Measurements from ENCODE around the gene C10orf62. TPM values are rescaled to one million over a fixed set of nuclear protein-coding genes. Genes with fewer than 3 reads are reported as not detected.

The C10orf62 gene
- total RNA-seq, 1 donor from 2014 or later: not detected

- intact Hi-C loops (cut with micrococcal nuclease): no loop called here
These were observed 4.6 kb upstream of the C10orf62 start for GRCh38 chr10:97584798-97585438.

GRCh38 chr10:97585439-97585811, 4.1 kb upstream of the C10orf62 start:
- intact Hi-C loops (cut with micrococcal nuclease): no loop called here

- intact Hi-C loops (cut with micrococcal nuclease): no loop called here
These were observed 2.3 kb upstream of the C10orf62 start for GRCh38 chr10:97587183-97587582.

DNA sequence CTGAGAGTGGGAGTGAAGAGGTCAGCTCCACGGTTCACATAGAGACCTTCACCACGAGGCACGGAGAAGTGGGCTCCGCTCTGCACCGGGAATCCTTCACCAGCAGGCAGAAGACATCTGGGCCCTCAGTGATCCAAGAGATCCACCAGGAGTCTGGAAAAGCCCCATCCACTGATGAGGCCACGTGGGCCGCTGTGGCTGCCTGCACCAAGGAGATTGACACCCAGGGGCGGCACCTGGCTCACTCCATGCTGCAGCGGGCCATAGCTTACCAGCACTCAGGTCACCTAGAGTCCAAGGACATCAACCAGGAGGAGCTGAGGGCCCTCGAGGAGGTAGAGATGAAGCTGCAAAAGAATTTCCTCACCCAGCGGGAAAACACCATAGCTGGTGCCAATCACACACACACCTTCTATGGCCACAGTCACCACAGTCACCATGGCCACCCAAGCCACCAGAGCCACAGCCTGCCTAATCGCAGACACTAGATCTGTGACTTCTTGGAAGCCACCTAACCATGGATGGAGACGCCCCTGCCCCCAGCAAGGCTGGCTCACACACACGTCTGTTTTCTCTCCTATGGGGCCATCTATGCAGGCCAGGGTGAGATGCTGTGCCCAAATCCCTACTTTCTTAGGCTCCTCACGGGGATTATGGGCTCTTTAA, 694 bp downstream of the C10orf62 start:
- intact Hi-C loops (cut with micrococcal nuclease): no loop called here

DNA sequence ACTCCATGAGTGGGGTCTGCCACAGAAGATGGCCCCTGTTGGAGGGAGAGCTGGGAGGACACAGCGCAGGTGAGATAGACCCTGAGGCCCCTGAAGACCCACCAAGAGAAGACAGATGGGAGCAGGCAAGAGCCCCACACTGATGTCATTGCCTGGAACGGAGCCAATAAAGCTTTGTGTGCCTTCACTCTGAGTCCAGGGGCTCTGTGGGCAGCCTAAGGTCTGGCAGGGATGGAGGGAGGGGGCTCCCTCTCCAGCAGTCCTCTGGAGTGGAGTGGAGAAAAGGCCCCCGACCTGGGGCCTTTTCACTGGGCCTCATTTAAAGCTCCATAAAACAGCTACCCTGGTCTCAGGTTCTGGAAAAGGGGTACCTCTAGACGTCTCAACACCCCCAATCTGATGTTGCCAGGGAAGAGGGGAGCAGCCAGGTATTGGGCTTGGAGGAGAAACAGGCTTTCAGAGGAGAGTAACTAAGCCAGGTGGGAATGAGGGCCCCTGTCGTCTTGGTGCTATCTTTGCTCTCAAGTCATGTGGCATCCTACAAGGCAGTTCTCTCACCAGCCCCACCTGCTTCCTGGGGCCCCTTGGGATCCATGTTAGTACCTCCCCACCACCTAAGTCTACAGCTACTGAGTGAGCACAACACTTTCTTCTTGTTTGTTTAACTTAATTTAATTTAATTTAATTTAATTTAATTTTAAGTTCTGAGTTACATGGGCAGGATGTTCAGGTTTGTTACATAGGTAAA, 1.4 kb downstream of the C10orf62 start:
- intact Hi-C loops (cut with micrococcal nuclease): no loop called here

GRCh38 chr10:97593421-97593820, 3.9 kb downstream of the C10orf62 start:
- intact Hi-C loops (cut with micrococcal nuclease): no loop called here

DNA sequence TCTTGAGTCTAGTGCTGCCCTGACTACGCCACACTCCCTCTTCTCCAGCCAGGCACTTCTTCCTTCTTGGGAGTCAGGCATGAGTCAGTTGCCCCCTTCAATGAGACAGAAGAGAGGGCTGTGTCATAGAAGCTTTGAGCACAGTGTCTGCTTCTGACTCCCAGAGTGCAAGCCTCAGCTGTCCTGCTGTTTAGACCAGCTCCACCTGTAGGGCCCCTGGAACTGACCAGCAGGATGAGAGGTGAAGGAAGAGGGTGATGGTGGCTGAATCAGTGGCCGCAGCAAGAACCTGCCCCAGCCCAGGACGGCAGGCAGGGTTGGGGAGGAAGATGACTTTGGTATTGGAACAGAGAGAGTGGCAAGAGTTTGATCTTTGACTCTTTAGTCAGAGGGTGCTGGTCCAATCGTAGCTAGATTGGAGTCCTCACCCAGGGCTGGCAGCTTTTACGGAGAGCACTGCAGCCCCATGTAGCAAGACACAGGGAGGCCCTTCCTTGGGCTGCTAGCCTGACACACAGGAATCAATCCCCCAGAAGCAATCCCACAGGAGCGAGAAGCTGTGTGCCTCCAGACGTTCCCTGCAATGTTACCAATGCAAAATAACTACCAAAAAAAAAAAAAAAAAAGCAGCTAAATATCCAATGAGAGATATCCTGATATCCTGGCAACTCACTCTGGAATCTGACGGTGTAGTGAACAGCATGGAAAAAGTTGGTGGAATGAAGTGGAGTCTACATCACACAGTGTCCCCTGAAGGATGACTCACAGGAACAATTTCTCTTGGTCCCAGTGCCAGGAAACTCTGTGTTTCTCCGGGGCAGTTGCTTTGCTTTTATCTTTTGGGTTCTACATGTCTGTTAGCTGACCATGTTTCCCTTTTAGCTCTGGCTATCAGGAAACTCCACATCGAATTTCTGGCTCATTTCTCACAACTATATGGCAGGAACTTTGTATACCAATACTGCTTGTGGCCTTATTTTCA, 6.9 kb downstream of the C10orf62 start:
- intact Hi-C loops (cut with micrococcal nuclease): no loop called here

- intact Hi-C loops (cut with micrococcal nuclease): no loop called here
These were observed 8.3 kb downstream of the C10orf62 start for GRCh38 chr10:97597778-97598177.

GRCh38 chr10:97598407-97599271, 9.1 kb downstream of the C10orf62 start:
- intact Hi-C loops (cut with micrococcal nuclease): no loop called here

DNA sequence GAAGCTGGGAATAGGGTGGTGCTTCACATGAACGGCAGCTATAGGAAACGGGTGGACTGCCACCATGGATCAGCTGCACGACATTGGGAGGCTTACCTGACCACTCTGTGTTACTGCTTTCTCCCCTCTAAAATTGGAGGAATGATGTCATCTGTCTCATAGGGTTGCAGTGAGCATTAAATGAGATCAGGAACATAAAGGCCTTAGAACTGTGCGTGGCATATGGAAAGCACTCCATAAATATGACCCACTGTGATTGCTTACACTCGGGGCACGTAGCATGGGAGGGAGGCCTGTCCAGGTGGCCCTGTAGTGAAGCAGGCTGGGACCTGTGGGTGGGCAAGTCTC, 9.7 kb downstream of the C10orf62 start:
- intact Hi-C loops (cut with micrococcal nuclease): no loop called here

- intact Hi-C loops (cut with micrococcal nuclease): no loop called here
These were observed 11.1 kb downstream of the C10orf62 start for GRCh38 chr10:97600616-97601015.

DNA sequence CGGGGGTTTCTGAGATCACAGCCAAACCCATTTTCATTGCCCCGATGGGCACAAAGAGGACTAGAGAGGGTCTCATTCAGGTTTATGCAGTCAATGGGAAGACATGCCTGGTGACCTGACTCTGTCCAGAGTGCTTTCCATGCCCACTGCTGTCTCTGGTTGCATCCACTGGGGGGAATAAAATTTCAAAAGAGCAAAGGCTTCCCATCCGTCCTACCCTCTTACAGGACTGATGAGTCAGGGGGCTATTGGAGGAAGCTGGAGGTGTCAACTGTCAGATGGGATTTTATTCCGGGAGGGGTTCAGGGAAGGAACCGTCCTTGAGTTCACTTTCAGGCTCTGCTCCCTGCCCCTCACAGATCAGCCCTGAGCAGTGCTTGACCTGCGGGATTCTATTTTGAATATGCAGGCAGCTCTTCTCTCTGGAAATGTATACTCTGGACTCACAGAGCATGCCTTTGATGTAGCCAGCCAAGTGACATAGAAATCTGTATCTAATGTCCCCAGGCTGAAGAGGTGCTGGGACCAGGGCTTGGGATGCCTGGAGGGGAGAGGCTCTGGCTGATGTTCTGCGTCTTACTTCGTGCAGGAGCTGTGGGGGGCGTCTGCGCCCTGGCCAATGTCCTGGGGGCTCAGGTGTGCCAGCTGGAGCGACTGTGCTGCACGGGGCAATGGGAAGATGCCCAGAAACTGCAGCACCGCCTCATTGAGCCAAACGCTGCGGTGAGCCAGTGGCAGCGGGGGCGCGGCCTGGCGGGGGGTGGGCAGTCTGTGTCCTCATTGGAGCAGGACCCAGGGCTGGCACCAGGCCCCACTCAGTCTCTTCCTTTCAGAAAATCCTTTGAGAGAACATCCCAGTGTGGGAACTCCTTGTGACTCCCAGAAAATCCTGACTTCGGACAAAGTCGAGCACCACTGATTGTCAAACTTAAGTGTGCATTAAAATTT, 12.0 kb downstream of the C10orf62 start:
- intact Hi-C loops (cut with micrococcal nuclease): no loop called here

DNA sequence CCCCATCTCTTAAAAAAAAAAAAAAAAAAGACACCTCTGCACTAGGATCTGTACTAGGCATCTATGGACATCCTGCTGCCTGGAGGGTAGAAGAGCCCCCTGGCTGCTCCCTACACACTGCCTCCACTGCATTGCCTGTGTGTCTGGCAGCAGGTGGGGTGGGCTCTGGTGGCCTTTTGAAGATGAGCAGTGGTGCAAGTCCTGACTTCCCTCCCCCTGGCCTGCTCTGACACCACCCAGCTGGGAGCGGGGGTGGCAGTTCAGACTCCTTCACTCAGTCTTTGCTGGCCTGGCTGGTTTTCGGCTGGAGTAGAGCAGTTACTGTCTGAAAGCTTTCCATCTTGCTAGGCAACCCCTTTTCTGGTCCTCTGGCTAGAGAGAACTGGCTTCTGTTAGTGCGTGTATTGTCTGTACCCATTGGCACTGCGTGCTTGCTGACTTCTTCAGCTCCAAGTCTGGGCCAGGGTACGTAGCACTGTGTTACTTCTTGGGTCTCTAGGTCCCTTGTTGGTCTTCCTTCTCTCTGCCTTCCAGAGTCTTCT, 17.6 kb downstream of the C10orf62 start:
- intact Hi-C loops (cut with micrococcal nuclease): no loop called here

GRCh38 chr10:97608991-97609561, 19.6 kb downstream of the C10orf62 start:
- intact Hi-C loops (cut with micrococcal nuclease): no loop called here

DNA sequence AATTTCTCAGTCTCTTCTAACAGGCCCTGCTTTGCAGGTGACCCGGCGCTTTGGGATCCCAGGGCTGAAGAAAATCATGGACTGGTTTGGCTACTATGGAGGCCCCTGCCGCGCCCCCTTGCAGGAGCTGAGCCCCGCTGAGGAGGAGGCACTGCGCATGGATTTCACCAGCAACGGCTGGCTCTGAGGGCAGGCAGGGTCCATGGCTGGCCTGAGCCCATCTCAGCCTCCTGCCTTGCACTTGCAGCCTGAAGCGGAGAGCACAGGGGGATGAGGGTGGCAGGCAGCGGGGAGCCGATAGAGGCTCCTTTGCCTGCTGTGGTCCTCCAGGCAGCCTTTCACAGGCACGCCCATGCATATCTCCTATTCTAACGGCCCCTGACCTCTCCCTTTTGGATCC, 22.0 kb downstream of the C10orf62 start:
- intact Hi-C loops (cut with micrococcal nuclease): no loop called here

DNA sequence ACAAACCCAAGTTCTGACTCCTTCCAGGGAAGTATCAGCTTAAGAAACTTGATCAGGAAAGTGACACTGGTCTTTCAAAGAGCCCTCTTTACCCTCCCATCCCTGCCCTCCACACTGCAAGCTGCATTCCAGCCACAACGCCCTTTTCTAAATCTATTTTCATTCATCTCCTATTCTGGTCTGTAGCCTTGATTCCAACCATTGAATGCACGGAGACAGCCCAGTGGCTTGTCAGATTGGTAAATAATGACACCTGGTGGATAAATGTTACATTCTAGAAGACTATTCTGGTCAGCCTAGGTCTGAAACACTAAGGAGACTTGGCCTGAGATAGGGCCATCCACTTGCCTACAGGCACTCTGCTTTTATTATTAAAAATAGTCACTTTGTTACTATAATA, 22.9 kb downstream of the C10orf62 start:
- intact Hi-C loops (cut with micrococcal nuclease): loop anchor here (1.0 kb wide), 1 partner anchor 40 kb away; the partner anchor contains the start of gene ANKRD2

GRCh38 chr10:97618285-97618684, 28.8 kb downstream of the C10orf62 start:
- intact Hi-C loops (cut with micrococcal nuclease): no loop called here

DNA sequence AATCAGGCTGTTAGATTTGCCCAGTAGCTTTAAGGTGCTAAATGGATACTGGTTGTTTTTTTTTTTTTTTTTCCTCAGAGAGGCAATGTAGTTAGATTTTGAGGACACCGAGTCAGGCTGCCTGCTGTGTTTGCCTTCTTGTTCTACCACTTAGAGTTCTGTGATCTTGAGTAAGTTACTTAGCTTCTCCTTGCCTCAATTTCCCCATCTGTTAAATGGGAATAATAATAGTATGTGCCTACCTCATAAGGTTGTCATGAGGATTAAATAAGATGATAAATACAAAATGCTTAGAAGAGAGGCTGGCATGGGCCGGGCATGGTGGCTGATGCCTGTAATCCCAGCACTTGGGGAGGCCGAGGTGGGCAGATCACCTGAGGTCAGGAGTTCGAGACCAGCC, 29.2 kb downstream of the C10orf62 start:
- intact Hi-C loops (cut with micrococcal nuclease): no loop called here

DNA sequence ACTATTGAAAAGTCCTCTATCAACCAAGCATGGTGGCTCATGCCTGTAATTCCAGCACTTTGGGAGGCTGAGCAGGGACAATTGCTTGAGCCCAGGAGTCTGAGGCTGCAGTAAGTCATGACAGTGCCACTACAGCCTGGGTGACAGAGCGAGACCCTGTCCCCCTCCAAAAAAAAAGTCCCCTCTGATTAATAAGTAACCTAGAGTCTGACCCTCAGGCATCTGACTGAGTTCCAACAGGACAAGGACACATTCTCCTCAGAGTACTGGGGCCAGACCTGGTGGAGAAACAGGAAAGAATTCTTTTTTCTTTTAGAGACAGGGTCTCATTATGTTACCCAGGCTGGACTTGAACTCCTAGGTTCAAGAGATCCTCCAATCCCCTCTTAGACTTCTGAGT, 33.8 kb downstream of the C10orf62 start:
- intact Hi-C loops (cut with micrococcal nuclease): no loop called here
